Body of pancreas (tissue), 4 donors: ENCODE data around the gene TPPP. TPM values are rescaled to one million over a fixed set of nuclear protein-coding genes. Genes with fewer than 3 reads are reported as not detected.

ENCODE experiments used
- ATAC-seq: fragments of 150-250 bp; one replicate; pipeline ENCODE4 v1.9.1; 2016
- DNase-seq, 4 donors: peaks; one replicate each; pipeline ENCODE4 v3.0.0-alpha.2; 2019
- H3K27ac ChIP-seq, 4 donors: fragments of 200-600 bp; sonication (generic); 1 replicate in 3 of 4; 2 replicates in 1 of 4; pipeline versions ENCODE4 v1.5.1 to v1.6.1; 2016 to 2019; ENCODE audit warnings: mild to moderate bottlenecking in 1 of 4, mixed read lengths in 1 of 4, moderate library complexity in 1 of 4
- H3K27me3 ChIP-seq, 2 donors: fragments of 200-600 bp; sonication (generic); one replicate each; pipeline ENCODE4 v1.6.0; 2016; ENCODE audit warnings: mild to moderate bottlenecking in 1 of 2
- H3K36me3 ChIP-seq, 2 donors: fragments of 200-600 bp; sonication (generic); replicated peaks in 1 of 2; 2 replicates each; pipeline ENCODE4 v1.5.1; 2016; ENCODE audit warnings: low read depth in 2 of 2; ENCODE audit not compliant: insufficient read depth in 1 of 2
- H3K4me1 ChIP-seq: fragments of 200-600 bp; sonication (generic); one replicate; pipeline ENCODE4 v1.6.0; 2016
- H3K4me3 ChIP-seq, 2 donors: fragments of 200-600 bp; sonication (generic); 1 replicate in 1 of 2; 2 replicates in 1 of 2; pipeline ENCODE4 v1.5.1; 2016 to 2019
- H3K9me3 ChIP-seq, 3 donors: fragments of 200-600 bp; sonication (generic); 1 replicate in 2 of 3; 2 replicates in 1 of 3; pipeline ENCODE4 v1.5.1; 2016
- CTCF ChIP-seq, 7 experiments: fragments of 450-650 bp in 4 of 7; fragments of 200-600 bp in 3 of 7; sonication (generic) in 3 of 7; IDR thresholded peaks; one replicate each; pipeline ENCODE4 v1.5.1; 2016 to 2019; ENCODE audit warnings: antibody characterized with exemption in 7 of 7
- POLR2A ChIP-seq, 3 donors: fragments of 450-650 bp; IDR thresholded peaks; one replicate each; pipeline ENCODE4 v1.6.1; 2016; ENCODE audit warnings: antibody characterized with exemption in 3 of 3, mild to moderate bottlenecking in 2 of 3
- WGBS, 2 donors: methylation state at CpG; one replicate each; pipeline ENCODE4 v1.1.5; 2017; 5-methylcytosine and 5-hydroxymethylcytosine counted together
- intact Hi-C: fragments of 100-400 bp; cut with DNase I; formaldehyde crosslinking; loops from one replicate; pipeline ENCODE4 v1.15.1; 2023
- total RNA-seq, 2 donors: library from RNA; depleted of rRNA; stranded (reverse); fragments of >200 nt; gene quantifications; one replicate each; pipeline ENCODE4 v1.1.0, GENCODE V29; 2016

Gene TPPP
- total RNA-seq, 2 donors from 2014 or later: 2.6 to 5.2 TPM

DNA sequence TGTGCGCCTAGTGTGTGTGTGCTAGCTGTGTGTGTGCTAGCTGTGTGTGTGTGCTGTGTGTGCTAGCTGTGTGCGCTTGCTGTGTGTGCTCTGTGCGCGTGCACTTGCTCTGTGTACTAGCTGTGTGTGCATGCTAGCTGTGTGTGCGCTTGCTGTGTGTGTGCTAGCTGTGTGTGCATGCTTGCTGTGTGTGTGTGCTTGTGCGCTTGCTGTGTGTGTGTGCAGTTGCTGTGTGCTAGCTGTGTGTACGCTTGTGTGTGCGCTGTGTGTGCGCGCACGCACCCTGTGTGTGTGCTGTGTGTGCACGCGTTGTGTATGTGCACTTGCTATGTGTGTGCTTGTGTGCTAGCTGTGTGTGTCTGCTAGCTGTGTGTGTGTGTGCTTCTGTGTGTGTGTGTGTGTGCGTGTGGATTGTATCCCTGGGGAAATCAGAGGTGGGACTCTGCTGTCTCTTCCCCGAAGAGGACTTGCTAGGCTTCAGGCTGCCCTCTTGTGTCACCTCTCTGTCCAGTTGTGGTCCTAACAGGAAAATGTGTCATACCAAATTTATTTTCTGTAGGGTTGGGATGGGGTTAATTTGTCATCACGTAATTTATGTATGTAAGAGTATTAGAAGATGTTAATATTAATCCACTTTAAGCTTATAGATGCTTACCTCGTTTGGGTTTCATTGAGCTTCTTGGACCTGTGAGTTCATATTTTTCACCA lies 38.9 kb downstream of the TPPP start:
- no peaks in the 10 kb centered on the region for H3K36me3 ChIP-seq
- no peaks in the 10 kb centered on the region for H3K4me1 ChIP-seq
- DNase-seq: no peak
- intact Hi-C loops: no loop called here
- H3K27me3 ChIP-seq: no peaks in the 10 kb centered on the region
- 81 to 83% methylated on average over 12 to 17 of the region's 17 CpGs for WGBS, 2 donors
- ATAC-seq: no peak
- no peaks in the 10 kb centered on the region for H3K9me3 ChIP-seq
- H3K4me3 ChIP-seq: no peak overlapping the region
- H3K27ac ChIP-seq: no peak overlapping the region
- TF ChIP-seq CTCF (IDR thresholded peaks at IDR 0.05) (no peak), POLR2A (IDR thresholded peaks at IDR 0.05) (no peak)

DNA sequence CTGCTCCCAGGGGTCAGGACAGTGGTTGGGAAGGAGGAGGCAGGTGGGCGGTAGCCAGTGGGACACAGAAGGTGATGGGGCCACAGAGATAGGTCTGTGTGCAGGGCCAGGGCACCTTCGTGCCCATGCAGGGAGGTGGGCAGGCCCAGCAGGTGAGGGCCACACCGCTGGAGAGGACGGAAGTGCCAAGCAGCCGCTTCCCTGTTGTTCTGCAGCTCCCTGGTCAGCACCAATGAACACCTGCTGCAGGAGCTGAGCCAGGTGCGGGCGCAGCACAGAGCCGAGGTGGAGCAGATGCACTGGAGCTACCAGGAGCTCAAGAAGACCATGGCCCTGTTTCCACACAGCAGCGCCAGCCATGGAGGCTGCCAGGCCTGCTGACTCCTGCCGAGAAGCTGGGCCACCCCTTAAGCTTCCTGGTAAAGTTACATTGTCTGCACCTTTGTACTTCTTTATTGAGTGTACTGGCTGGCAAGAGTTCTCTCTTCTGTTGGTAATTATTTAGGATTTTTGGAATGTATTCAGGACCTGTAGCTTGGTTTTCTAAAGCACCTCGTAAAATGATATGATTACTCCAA lies 40.3 kb downstream of the TPPP start:
- DNase-seq: no peak

DNA sequence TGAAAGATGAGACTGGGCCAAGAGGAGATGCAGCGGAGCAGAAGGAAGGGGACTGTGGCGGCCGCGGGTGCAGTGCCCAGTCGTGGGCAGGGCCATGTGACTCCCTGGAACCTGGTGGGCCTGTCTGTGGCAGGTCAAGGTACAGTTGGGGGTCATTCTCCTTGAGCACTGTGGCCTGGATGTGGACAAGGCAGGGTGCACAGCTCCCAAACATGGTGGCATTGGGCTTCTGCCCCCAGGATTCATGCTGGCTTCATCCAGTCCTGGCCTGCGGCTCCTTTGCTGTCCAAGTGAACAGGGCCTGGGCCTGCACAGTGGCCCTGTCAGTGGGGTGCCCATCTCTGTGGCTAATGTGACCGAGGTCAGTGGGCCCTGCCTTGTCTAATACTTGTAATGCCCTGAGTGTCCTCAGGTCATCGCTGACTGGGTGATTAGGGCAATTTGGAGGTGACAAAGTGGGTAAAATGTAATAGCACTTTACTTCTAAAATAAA lies 41.1 kb downstream of the TPPP start:
- H3K9me3 ChIP-seq: no peaks in the 10 kb centered on the region
- H3K4me1 ChIP-seq: no peaks in the 10 kb centered on the region
- H3K4me3 ChIP-seq: no peak overlapping the region
- H3K27ac ChIP-seq: no peak overlapping the region
- WGBS, 2 donors: 92 to 93% methylated on average over 6 to 8 of the region's 8 CpGs
- DNase-seq: no peak
- intact Hi-C loops: no loop called here
- H3K36me3 ChIP-seq: no peaks in the 10 kb centered on the region
- TF ChIP-seq POLR2A (IDR thresholded peaks at IDR 0.05) (no peak), CTCF (IDR thresholded peaks at IDR 0.05) (no peak)
- no peaks in the 10 kb centered on the region for H3K27me3 ChIP-seq
- ATAC-seq: no peak

More for the DNA sequence above, 40.3 kb downstream of the TPPP start:
- no peak for TF ChIP-seq CTCF (IDR thresholded peaks at IDR 0.05)
- H3K36me3 ChIP-seq: no peaks in the 10 kb centered on the region
- 88 to 92% methylated on average over 9 to 11 of the region's 11 CpGs for WGBS, 2 donors
- H3K9me3 ChIP-seq: no peaks in the 10 kb centered on the region
- intact Hi-C loops: no loop called here
- H3K4me1 ChIP-seq: no peaks in the 10 kb centered on the region
- no peak for ATAC-seq
- no peak overlapping the region for H3K4me3 ChIP-seq
- H3K27ac ChIP-seq: no peak overlapping the region
- H3K27me3 ChIP-seq: no peaks in the 10 kb centered on the region

DNA sequence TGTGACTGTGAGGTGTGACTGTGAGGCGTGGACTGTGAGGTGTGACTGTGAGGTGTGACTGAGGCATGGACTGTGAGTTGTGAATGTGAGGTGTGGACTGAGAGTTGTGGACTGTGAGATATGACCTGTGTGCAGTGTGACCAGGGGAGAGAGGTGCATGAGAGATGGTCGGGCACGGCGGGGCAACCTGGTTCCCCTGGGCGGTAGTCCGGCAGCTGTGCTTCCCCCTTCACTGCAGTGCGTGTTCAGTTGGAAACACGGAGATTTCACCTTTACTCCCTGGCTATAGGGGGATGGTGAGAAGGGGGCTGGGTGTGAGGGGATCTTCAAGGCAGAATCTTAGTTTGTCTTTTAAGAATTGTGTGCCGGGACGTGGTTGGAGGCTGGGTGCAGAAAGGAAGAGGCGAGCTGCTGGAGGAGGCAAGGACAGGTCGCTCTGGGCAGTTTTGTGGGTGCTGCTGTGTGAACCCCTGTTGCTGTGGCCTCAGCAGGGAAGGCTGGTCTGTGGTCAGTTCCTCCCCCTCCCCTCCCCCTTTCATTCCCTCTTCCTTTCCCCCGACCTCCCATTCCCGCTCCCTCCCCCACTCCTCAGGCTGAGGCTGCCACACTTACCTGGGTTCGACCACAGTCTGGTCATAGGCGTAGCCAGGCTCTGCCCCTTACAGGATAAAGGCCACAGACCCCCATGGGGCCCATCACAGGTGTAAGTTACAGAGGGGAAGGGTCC lies 41.7 kb downstream of the TPPP start:
- no peak for DNase-seq
- no peak for ATAC-seq

More for the DNA sequence above, 41.7 kb downstream of the TPPP start:
- no peaks in the 10 kb centered on the region for H3K4me1 ChIP-seq
- no peaks in the 10 kb centered on the region for H3K9me3 ChIP-seq
- TF ChIP-seq POLR2A (IDR thresholded peaks at IDR 0.05) (no peak), CTCF (IDR thresholded peaks at IDR 0.05) (no peak)
- intact Hi-C loops: no loop called here
- 93 to 96% methylated on average over 16 of the region's 16 CpGs for WGBS, 2 donors
- H3K4me3 ChIP-seq: no peak overlapping the region
- H3K27ac ChIP-seq: no peak overlapping the region
- no peaks in the 10 kb centered on the region for H3K27me3 ChIP-seq
- H3K36me3 ChIP-seq: no peaks in the 10 kb centered on the region
